ENCODE data around the gene ZNF263. TPM values are rescaled to one million over a fixed set of nuclear protein-coding genes. Genes with fewer than 3 reads are reported as not detected.

Gene ZNF263
- total and polyA plus RNA-seq, 2 of the 13 experiments (the other 11 are each of a cell fraction or from before 2014, with no cell fraction given) = 10.2 to 41.2 TPM

- intact Hi-C loops (cut with micrococcal nuclease; ENCODE audit: unreplicated experiment) = no loop called here
- Histone ChIP-seq H4K20me1 (ENCODE audit: insufficient read depth, low read length) (no peaks in the 10 kb centered on the region), H3K4me3 (replicated peaks in 1 of 3; ENCODE audit: insufficient read depth in 1 of 3, low read depth in 2 of 3, low read length in 3 of 3) (no peak overlapping the region), H3K9ac (ENCODE audit: insufficient read depth, low read depth, low read length) (no peak overlapping the region), H3K4me1 (ENCODE audit: insufficient read depth, low read length) (peaks cover 37% of the 10 kb centered on the region), H3K79me2 (ENCODE audit: insufficient read depth, low read length) (no peaks in the 10 kb centered on the region), H3K36me3 (replicated peaks in 1 of 2; ENCODE audit: control insufficient read depth in 1 of 2, insufficient read depth in 2 of 2, low read length in 2 of 2) (no peaks in the 10 kb centered on the region), H3K27ac (ENCODE audit: extremely low read length, insufficient read depth, low read length) (no peak overlapping the region), H3K27me3 (ENCODE audit: control insufficient read depth in 1 of 2, insufficient read depth in 2 of 2, low read length in 2 of 2) (peaks cover 6 to 52% of the 10 kb centered on the region in 2 experiments), H2AFZ (ENCODE audit: low read length) (no peak overlapping the region), H3K9me3 (ENCODE audit: low read length) (no peaks in the 10 kb centered on the region), H3K4me2 (ENCODE audit: low read depth, low read length) (peak overlapping the region; percentile 68)
- no peak for TF ChIP-seq NFIC (IDR thresholded peaks at IDR 0.05; ENCODE audit: low read length)
- no peak for TF ChIP-seq ZNF777 (CRISPR knock-in tag; IDR thresholded peaks at IDR 0.05)
- TF ChIP-seq ZNF687 (CRISPR knock-in tag; IDR thresholded peaks at IDR 0.05) = peak; percentile 30
- 0 out of 2 replicates have a peak, but pooled peaks have one; percentile 36 for TF ChIP-seq ZBTB4 (CRISPR knock-in tag; IDR thresholded peaks at IDR 0.05; ENCODE audit: borderline replicate concordance)
- in situ Hi-C loops (cut with HindIII; ENCODE audit: extremely low pct_ligation_motif_present, low pct_unique_long_range_greater_than_20kb) = no loop called here
- no peak for FAIRE-seq
- no peak; the same call in 2 of the 3 replicates for ATAC-seq
- 95% methylated on average over 4 of the region's 10 CpGs for WGBS (ENCODE audit: low lambda C conversion rate)
- ChIA-PET CTCF (ENCODE audit: low intra/inter-chr PET ratio, low total read pairs) (no interaction called here), POLR2A (interaction anchor here (1.4 to 2.5 kb wide), 4 partner anchors 13 to 49 kb away, joined by 5 to 9 read pairs (median 7); no protein-coding TSS in a partner anchor)
- BruUV-seq (replicated peaks) = no TSS peak
- no peak for DNase-seq (ENCODE audit: low spot score)
Measured at GRCh38 chr16:3246876-3247275, 36.4 kb upstream of the ZNF263 start.

Measured in HepG2 (cell line).